CD14-positive monocyte (primary cell): Measurements from ENCODE around the gene RCC2. TPM values are rescaled to one million over a fixed set of nuclear protein-coding genes. Genes with fewer than 3 reads are reported as not detected.

Source experiments
- DNase-seq, 3 donors: peaks; one replicate each; pipeline ENCODE4 v3.0.0-alpha.2; 2011 to 2022
- H2AFZ ChIP-seq: 2 replicates; pipeline ENCODE4 v1.6.0; 2012; ENCODE audit warnings: mild to moderate bottlenecking, low read depth, low read length, inconsistent platforms; ENCODE audit not compliant: insufficient read depth, poor library complexity, severe bottlenecking
- H3K27ac ChIP-seq, 2 donors: 1 replicate in 1 of 2; 2 replicates in 1 of 2; pipeline ENCODE4 v1.5.1; 2012 to 2013; ENCODE audit warnings: low read length in 2 of 2, control low read depth in 1 of 2, inconsistent platforms in 1 of 2, low read depth in 1 of 2, mild to moderate bottlenecking in 1 of 2
- H3K27me3 ChIP-seq, 2 donors: one replicate each; pipeline versions ENCODE4 v1.6.0 to v1.6.1; 2011 to 2013; ENCODE audit warnings: low read length in 2 of 2; ENCODE audit not compliant: control insufficient read depth in 2 of 2, insufficient read depth in 2 of 2
- H3K36me3 ChIP-seq, 2 donors: replicated peaks in 1 of 2; 1 replicate in 1 of 2; 2 replicates in 1 of 2; pipeline versions ENCODE4 v1.5.1 to v1.6.1; 2012 to 2013; ENCODE audit warnings: low read length in 2 of 2, control low read depth in 1 of 2, inconsistent platforms in 1 of 2, mild to moderate bottlenecking in 1 of 2; ENCODE audit not compliant: insufficient read depth in 2 of 2, control insufficient read depth in 1 of 2
- H3K4me1 ChIP-seq, 2 donors: 1 replicate in 1 of 2; 2 replicates in 1 of 2; pipeline versions ENCODE4 v1.5.1 to v1.6.1; 2012 to 2013; ENCODE audit warnings: low read length in 2 of 2, control low read depth in 1 of 2, inconsistent platforms in 1 of 2, mild to moderate bottlenecking in 1 of 2, moderate library complexity in 1 of 2; ENCODE audit not compliant: insufficient read depth in 2 of 2, control insufficient read depth in 1 of 2
- H3K4me2 ChIP-seq: replicated peaks from 2 replicates; pipeline ENCODE3; 2012; ENCODE audit warnings: low read length, moderate library complexity, mild to moderate bottlenecking; ENCODE audit not compliant: poor library complexity, severe bottlenecking; ENCODE audit errors: extremely low read depth
- H3K4me3 ChIP-seq, 3 experiments: fragments of 200-600 bp in 1 of 3; sonication (generic) in 1 of 3; replicated peaks in 1 of 3; 1 replicate in 2 of 3; 2 replicates in 1 of 3; pipeline ENCODE4 v1.5.1; 2011 to 2013; ENCODE audit warnings: low read length in 3 of 3, mild to moderate bottlenecking in 3 of 3, control low read depth in 2 of 3, low read depth in 2 of 3, inconsistent platforms in 1 of 3, moderate library complexity in 1 of 3
- H3K79me2 ChIP-seq: 2 replicates; pipeline ENCODE4 v1.6.0; 2012; ENCODE audit warnings: mild to moderate bottlenecking, control low read depth, inconsistent platforms, low read length, moderate library complexity; ENCODE audit not compliant: insufficient read depth
- H3K9ac ChIP-seq: 2 replicates; pipeline ENCODE4 v1.6.0; 2017; ENCODE audit warnings: low read length, mild to moderate bottlenecking; ENCODE audit not compliant: insufficient read depth, poor library complexity, severe bottlenecking
- H3K9me3 ChIP-seq, 2 donors: replicated peaks in 1 of 2; 1 replicate in 1 of 2; 2 replicates in 1 of 2; pipeline versions ENCODE4 v1.5.1 to v1.6.1; 2012 to 2013; ENCODE audit warnings: low read length in 2 of 2, control low read depth in 1 of 2; ENCODE audit not compliant: control insufficient read depth in 1 of 2, insufficient read depth in 1 of 2
- H4K20me1 ChIP-seq: 2 replicates; pipeline ENCODE4 v1.6.0; 2012; ENCODE audit warnings: mild to moderate bottlenecking, low read length, control low read depth, moderate library complexity; ENCODE audit not compliant: insufficient read depth
- H3K27ac Mint-ChIP-seq, 7 donors: one replicate each; pipeline ENCODE4 v1.8.0; 2020; ENCODE audit warnings: mild to moderate bottlenecking in 7 of 7, mixed read lengths in 7 of 7, moderate library complexity in 6 of 7, inconsistent platforms in 2 of 7
- H3K27me3 Mint-ChIP-seq, 3 donors: one replicate each; pipeline ENCODE4 v1.8.0; 2021 to 2022; ENCODE audit warnings: low read depth in 3 of 3, mild to moderate bottlenecking in 3 of 3, mixed read lengths in 3 of 3, moderate library complexity in 3 of 3, inconsistent platforms in 1 of 3
- H3K36me3 Mint-ChIP-seq, 2 donors: one replicate each; pipeline ENCODE4 v1.8.0; 2020; ENCODE audit warnings: mixed read lengths in 2 of 2, inconsistent platforms in 1 of 2, mild to moderate bottlenecking in 1 of 2
- H3K4me1 Mint-ChIP-seq: one replicate; pipeline ENCODE4 v1.8.0; 2020; ENCODE audit warnings: mild to moderate bottlenecking, mixed read lengths
- H3K4me3 Mint-ChIP-seq, 2 donors: one replicate each; pipeline ENCODE4 v1.8.0; 2020; ENCODE audit warnings: mild to moderate bottlenecking in 2 of 2, mixed read lengths in 2 of 2, moderate library complexity in 1 of 2
- H3K9me3 Mint-ChIP-seq, 7 donors: one replicate each; pipeline ENCODE4 v1.8.0; 2020 to 2022; ENCODE audit warnings: mixed read lengths in 7 of 7, mild to moderate bottlenecking in 6 of 7, moderate library complexity in 6 of 7, inconsistent platforms in 2 of 7
- CTCF ChIP-seq: fragments of 200-600 bp; IDR thresholded peaks from one replicate; pipeline ENCODE4 v1.8.0; 2022; ENCODE audit warnings: antibody characterized with exemption, mild to moderate bottlenecking
- WGBS: methylation state at CpG from one replicate; pipeline ENCODE4 v1.1.5; 2013; ENCODE audit warnings: missing lambda C conversion rate; ENCODE audit not compliant: insufficient coverage; 5-methylcytosine and 5-hydroxymethylcytosine counted together
- intact Hi-C, 2 donors: fragments of 100-400 bp; cut with micrococcal nuclease; formaldehyde crosslinking; loops; one replicate each; pipeline versions ENCODE4 v1.15.0 to v1.15.1; 2023
- polyA plus RNA-seq, 3 donors: library from polyadenylated mRNA; depleted of rRNA in 1 of 3; unstranded in 2 of 3; stranded (reverse) in 1 of 3; fragments of 300-500 nt in 2 of 3; fragments of >200 nt in 1 of 3; fragmentation: Illumina TruSeq in 2 of 3; gene quantifications; 1 replicate in 2 of 3; 2 replicates in 1 of 3; pipeline ENCODE4 v1.2.3, GENCODE V29; 2012 to 2021

Gene RCC2
- polyA plus RNA-seq, 3 donors = 22.3 to 66.3 (median 40.9) TPM

GRCh38 chr1:17460219-17460618 lies 20.7 kb upstream of the RCC2 start:
- Histone ChIP-seq H3K36me3 (no peaks in the 10 kb centered on the region), H3K27ac (no peak overlapping the region), H3K4me2 (no peak overlapping the region), H4K20me1 (no peaks in the 10 kb centered on the region), H3K4me1 (peaks cover 0 to 5% of the 10 kb centered on the region in 2 donors), H3K4me3 (no peak overlapping the region), H3K27me3 (no peaks in the 10 kb centered on the region), H3K9ac (no peak overlapping the region), H2AFZ (no peak overlapping the region), H3K79me2 (no peaks in the 10 kb centered on the region), H3K9me3 (no peaks in the 10 kb centered on the region)
- TF ChIP-seq CTCF = no peak
- no peak for DNase-seq
- WGBS = 92% methylated on average over 4 of the region's 10 CpGs
- no peaks in the 10 kb centered on the region for H3K36me3 Mint-ChIP-seq
- peak overlapping the region in 1 of 2 donors; percentile 6 for H3K4me3 Mint-ChIP-seq
- peak overlapping the region in 1 of 7 donors; percentile 50 for H3K27ac Mint-ChIP-seq
- H3K27me3 Mint-ChIP-seq = peaks cover 8 to 13% (median 9%) of the 10 kb centered on the region in 3 donors
- intact Hi-C loops = no loop called here
- H3K4me1 Mint-ChIP-seq = peaks cover 15% of the 10 kb centered on the region
- peaks cover 0 to 1% (median 0%) of the 10 kb centered on the region in 7 donors for H3K9me3 Mint-ChIP-seq

GRCh38 chr1:17458794-17459193 lies 19.3 kb upstream of the RCC2 start:
- Mint-ChIP-seq H3K27me3 (peaks cover 8 to 12% (median 9%) of the 10 kb centered on the region in 3 donors), H3K36me3 (no peaks in the 10 kb centered on the region), H3K9me3 (peaks cover 0 to 1% (median 0%) of the 10 kb centered on the region in 7 donors), H3K4me1 (peaks cover 5% of the 10 kb centered on the region), H3K4me3 (no peak overlapping the region), H3K27ac (peak overlapping the region in 2 of 7 donors; percentile 6 to 35)
- no CpG with 5 or more reads among the region's 1 CpG for WGBS
- TF ChIP-seq CTCF = no peak
- Histone ChIP-seq H3K4me1 (peaks cover 0 to 5% of the 10 kb centered on the region in 2 donors), H3K9me3 (no peaks in the 10 kb centered on the region), H3K27ac (no peak overlapping the region), H3K4me2 (no peak overlapping the region), H2AFZ (no peak overlapping the region), H4K20me1 (no peaks in the 10 kb centered on the region), H3K9ac (no peak overlapping the region), H3K79me2 (no peaks in the 10 kb centered on the region), H3K36me3 (no peaks in the 10 kb centered on the region), H3K27me3 (no peaks in the 10 kb centered on the region), H3K4me3 (no peak overlapping the region)
- DNase-seq = no peak
- intact Hi-C loops = no loop called here
